DOHH2 (cell line): ENCODE results near the gene RIN2.

Experiments
- CTCF ChIP-seq: fragments of 200-600 bp; sonication (generic); IDR thresholded peaks from one replicate; pipeline ENCODE4 v1.5.1; 2014; ENCODE audit warnings: antibody characterized with exemption, mild to moderate bottlenecking, low read depth, low read length; ENCODE audit not compliant: poor library complexity, severe bottlenecking
- EZH2phosphoT487 ChIP-seq: fragments of 200-600 bp; sonication (generic); IDR thresholded peaks from 2 replicates; pipeline ENCODE4 v1.6.1; 2017; ENCODE audit warnings: borderline replicate concordance, mild to moderate bottlenecking, antibody characterized with exemption, low read length, moderate library complexity, mixed read lengths

GRCh38 chr20:19725373-19725772 lies 32.7 kb upstream of the RIN2 start:
- TF ChIP-seq CTCF: no peak
- TF ChIP-seq EZH2phosphoT487: no peak
